Choroid plexus epithelial cell (primary cell): ENCODE results near the gene CRY2.
A peak's percentile ranks its signal among the peaks of the same experiment; 100 is the strongest.

Source experiments
- DNase-seq: peaks from one replicate; pipeline ENCODE4 v3.0.0-alpha.2; 2010; ENCODE audit warnings: low read depth
- H3K4me3 ChIP-seq: 2 replicates; pipeline ENCODE4 v1.5.1; 2011; ENCODE audit warnings: low read depth, mild to moderate bottlenecking, control low read depth, low read length, moderate library complexity
- TF ChIP-seq, protein P1 (sequence below): conservative IDR thresholded peaks from 2 replicates; pipeline ENCODE4 v1.5.1; 2011; ENCODE audit warnings: low read depth, mild to moderate bottlenecking, control low read depth, inconsistent platforms, low read length, moderate library complexity

Gene CRY2

DNA sequence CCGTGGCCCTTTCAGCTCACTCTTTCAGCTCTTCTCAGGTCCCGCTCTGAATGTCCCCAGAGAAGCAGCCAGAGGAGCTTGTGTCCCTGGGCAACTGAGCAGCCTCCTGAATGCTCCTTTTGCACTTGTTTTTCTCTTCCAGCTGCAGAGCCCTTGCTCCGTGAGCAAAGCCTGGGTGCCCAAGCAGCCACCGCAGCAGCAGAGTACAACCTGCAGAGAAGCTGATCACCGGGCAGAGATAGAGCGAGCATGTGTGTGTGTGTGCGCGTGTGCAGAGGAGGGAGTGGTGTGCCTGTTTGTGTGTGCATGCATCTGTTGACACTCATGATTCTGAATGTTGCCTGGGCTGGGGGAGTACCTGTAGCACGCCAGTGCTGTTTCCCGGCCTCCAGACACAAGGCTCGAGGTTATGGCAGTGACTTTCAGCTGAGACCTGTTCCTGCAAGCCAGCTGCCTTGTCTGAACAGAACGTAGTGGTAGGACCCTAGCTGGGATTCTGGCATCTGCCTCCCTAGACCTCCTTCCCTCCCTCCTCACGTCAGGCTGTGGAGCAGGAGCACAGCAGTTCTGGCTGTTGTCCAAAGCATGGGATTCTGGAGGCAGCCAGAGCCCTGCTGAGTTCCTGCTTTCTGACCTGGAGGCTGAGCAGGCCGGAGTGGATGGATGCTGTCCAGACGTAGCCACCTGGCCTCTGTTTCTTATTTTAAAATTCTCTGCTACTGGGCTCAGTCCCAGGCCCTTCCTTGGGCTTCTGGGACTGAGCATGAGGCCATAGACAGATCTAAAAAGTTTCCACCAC lies 33.7 kb downstream of the CRY2 start:
- peak; percentile 76 for DNase-seq
- H3K4me3 ChIP-seq, result no peak overlapping the region
- TF ChIP-seq, protein P1, sequence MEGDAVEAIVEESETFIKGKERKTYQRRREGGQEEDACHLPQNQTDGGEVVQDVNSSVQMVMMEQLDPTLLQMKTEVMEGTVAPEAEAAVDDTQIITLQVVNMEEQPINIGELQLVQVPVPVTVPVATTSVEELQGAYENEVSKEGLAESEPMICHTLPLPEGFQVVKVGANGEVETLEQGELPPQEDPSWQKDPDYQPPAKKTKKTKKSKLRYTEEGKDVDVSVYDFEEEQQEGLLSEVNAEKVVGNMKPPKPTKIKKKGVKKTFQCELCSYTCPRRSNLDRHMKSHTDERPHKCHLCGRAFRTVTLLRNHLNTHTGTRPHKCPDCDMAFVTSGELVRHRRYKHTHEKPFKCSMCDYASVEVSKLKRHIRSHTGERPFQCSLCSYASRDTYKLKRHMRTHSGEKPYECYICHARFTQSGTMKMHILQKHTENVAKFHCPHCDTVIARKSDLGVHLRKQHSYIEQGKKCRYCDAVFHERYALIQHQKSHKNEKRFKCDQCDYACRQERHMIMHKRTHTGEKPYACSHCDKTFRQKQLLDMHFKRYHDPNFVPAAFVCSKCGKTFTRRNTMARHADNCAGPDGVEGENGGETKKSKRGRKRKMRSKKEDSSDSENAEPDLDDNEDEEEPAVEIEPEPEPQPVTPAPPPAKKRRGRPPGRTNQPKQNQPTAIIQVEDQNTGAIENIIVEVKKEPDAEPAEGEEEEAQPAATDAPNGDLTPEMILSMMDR, result no peak

DNA sequence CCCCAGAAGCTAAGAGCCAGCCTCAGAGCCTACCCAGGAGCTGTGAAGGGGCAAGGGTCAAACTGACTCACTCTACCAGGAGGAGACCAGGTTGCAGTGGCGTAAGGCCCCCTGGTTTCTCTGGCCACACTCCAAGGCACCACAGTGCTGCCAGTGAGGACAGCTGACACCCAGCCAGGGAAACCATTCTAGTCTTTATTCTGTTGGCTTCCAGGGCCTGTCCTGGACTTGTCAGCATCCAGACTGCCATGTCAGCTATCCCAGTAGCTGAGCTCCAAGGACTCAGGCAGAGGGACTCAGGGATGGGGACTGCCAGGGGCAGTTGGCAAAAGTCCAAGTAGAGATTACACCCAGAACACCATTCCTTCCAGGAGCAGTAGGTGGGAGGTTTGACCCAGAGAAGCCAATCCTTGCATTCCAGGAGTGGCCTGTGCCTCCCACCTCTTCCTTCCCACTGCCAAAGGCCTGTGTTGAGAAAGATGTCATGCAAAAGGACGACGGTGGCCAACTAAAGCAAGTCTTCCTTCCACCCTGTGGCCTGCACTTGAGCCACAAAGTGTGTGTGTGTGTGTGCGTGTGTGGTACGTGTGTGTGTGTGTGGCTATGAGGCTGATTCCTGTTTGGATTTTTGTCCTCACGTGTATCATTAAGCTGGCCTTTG lies 34.6 kb downstream of the CRY2 start:
- TF ChIP-seq, protein P1, result no peak

DNA sequence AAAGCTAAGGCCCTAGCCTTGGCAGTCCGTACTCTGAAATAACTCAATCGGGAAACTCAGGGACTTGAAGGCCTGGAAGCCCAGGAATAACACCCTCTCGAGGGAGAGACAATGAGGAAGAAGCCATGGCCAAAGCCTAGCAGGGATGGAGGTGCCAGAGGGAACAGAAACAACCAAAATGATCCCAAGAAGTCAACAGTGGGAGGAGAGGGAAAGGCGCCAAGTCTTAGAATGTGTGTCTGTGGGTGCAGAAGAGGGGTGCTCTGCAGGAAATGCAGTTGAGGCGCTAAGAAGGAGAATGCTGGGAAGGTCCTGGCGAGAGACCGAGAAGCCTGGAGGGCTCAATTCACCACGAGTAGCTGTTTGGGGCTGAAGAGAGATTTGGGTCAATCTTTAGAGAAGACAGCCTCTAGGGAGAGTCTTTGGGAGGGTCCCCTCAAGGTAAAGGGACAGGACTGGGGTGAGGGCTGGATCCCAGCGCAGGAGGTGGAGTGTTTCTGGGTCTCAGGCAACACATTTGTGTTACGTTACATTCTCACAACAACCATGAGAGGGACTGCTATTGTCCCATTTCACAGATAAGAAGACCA lies 37.4 kb downstream of the CRY2 start:
- TF ChIP-seq, protein P1, result no peak
- H3K4me3 ChIP-seq, result no peak overlapping the region
- no peak for DNase-seq

More for the DNA sequence above, 34.6 kb downstream of the CRY2 start:
- DNase-seq, result peak; percentile 64
- H3K4me3 ChIP-seq, result no peak overlapping the region

DNA sequence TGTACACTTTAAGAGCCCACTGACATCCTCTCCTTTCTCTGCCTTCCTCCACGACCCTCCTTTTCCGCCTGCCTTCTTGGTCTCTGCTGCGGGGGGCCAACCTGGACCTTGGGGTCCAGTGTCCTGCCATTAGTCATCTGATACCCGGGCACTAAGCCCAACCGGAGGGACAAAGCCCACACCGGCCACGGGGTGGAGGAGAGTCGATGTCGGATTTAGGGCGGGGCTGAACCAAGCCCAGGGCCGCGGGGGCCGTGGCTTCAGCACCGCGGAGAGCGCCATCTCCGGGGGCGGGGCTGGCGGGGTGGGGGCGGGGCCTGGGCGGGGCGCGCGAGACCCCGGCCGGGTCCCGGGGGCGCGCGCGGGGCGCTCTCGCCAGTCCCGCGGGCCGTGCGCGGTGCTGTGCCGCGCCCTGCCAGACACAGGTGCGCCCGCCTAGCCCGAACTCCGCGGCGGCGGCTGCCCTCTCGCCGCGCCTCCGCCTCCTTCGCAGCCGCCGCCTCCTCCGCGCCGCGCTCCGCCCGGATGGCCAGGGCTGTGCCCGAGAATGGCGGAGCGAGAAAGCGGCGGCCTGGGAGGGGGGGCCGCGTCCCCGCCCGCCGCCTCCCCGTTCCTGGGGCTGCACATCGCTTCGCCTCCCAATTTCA lies 38.1 kb downstream of the CRY2 start, which contains the start of gene MAPK8IP1:
MAPK8IP1 (plus strand) TSS at position 378 of the 647 bp plus-strand sequence; CDS start at position 548, 170 bp downstream.
- H3K4me3 ChIP-seq, result peak within 1 kb of the TSS; percentile 43
- DNase-seq, result peak; percentile 17
- TF ChIP-seq, protein P1, result no peak

DNA sequence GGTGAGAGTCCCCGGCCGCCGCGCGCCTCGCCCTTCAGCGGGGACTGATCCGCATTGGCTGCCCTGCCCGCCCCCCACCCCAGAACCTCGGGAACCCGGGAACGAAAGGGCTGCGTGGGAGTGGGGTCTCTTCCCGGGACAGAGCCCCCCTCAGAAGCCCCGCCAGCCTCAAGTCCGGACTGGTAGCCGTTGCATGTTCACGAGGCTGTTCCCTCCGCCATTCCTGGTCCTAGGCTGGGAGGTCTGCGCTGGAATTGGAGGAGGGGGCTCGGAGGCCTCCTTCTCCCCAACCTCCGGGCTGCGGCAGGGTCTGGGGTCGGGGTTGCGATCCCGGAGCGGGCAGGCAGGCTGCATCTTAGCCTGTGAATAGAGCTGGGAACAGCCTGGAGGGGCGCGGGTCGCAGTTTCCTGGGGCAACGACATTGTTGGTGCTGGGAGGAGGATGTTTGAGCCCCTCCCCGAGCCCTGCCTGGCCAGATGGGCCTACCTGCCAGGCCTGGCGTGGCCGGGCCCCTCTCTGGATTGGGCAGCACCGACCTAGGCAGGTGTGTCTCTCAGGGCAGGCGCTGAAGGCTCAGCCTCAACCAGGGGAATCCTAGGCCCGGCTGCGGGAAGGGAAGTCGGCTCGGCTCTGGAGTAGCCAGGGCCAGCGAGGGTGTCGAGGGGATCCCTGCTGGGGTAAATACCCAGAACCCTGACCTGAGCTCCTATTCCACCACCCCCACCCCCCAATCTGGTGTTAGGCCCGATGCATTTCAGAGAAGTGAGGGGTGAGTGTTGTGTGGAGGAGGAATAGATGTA lies 38.8 kb downstream of the CRY2 start:
- TF ChIP-seq, protein P1, result no peak
- DNase-seq, result no peak
- H3K4me3 ChIP-seq, result peak overlapping the region; percentile 43
